Adrenal gland (tissue), 12 donors: Measurements from ENCODE around the gene RPL13. TPM values are rescaled to one million over a fixed set of nuclear protein-coding genes. Genes with fewer than 3 reads are reported as not detected.
"Not testable (repeated sequence)": the region's sequence is repeated elsewhere in the genome, so short reads cannot be mapped to it uniquely, and the experiment has no call there.

Source experiments
- DNase-seq, 7 donors: peaks; one replicate each; pipeline ENCODE4 v3.0.0-alpha.2; 2019 to 2020
- H3K27ac ChIP-seq, 5 donors: fragments of 200-600 bp; sonication (generic) in 4 of 5; 1 replicate in 3 of 5; 2 replicates in 2 of 5; pipeline versions ENCODE4 v1.5.1 to v1.8.0; 2016 to 2020; ENCODE audit warnings: mild to moderate bottlenecking in 1 of 5
- H3K27me3 ChIP-seq: fragments of 200-600 bp; 2 replicates; pipeline ENCODE4 v1.8.0; 2021
- H3K36me3 ChIP-seq, 2 donors: fragments of 200-600 bp; replicated peaks in 1 of 2; 1 replicate in 1 of 2; 2 replicates in 1 of 2; pipeline versions ENCODE4 v1.5.1 to v1.8.0; 2018 to 2022
- H3K4me1 ChIP-seq, 2 donors: fragments of 200-600 bp; replicated peaks in 1 of 2; 1 replicate in 1 of 2; 2 replicates in 1 of 2; pipeline versions ENCODE4 v1.5.1 to v1.8.0; 2018 to 2021
- H3K4me3 ChIP-seq, 4 donors: fragments of 200-600 bp; sonication (generic) in 3 of 4; one replicate each; pipeline ENCODE4 v1.5.1; 2016 to 2018
- H3K9me3 ChIP-seq, 3 donors: fragments of 200-600 bp; sonication (generic) in 1 of 3; replicated peaks in 1 of 3; 1 replicate in 2 of 3; 2 replicates in 1 of 3; pipeline versions ENCODE4 v1.5.1 to v1.8.0; 2016 to 2021
- POLR2A ChIP-seq, 2 donors: fragments of 450-650 bp; IDR thresholded peaks; one replicate each; pipeline ENCODE4 v1.6.1; 2017; ENCODE audit warnings: antibody characterized with exemption in 2 of 2, mild to moderate bottlenecking in 2 of 2, moderate library complexity in 1 of 2
- WGBS, 4 donors: extraction: QIAGEN DNeasy Blood & Tissue Kit in 2 of 4; methylation state at CpG; one replicate each; pipeline versions ENCODE4 v1.1.5 to v1.1.7; 2013 to 2017; 5-methylcytosine and 5-hydroxymethylcytosine counted together
- intact Hi-C, 2 donors: fragments of 100-400 bp; cut with DNase I; formaldehyde crosslinking; loops; one replicate each; pipeline versions ENCODE4 v1.14.1 to v1.15.0; 2022 to 2023
- polyA plus RNA-seq, 3 donors: library from polyadenylated mRNA; stranded (reverse); fragments of 200-250 nt in 2 of 3; fragments of 350-450 nt in 1 of 3; fragmentation: Illumina TruSeq in 1 of 3; extraction: RNeasy Lipid Tissue Mini Kit (QIAGEN cat#74804) in 1 of 3; gene quantifications; one replicate each; pipeline ENCODE4 v1.2.3, GENCODE V29; 2013 to 2014
- total RNA-seq, 9 donors: library from RNA; depleted of rRNA in 4 of 9; stranded (reverse); fragments of >200 nt in 4 of 9; fragments of 120-200 nt in 1 of 9; fragmentation: NEBNext Ultra II Directional in 1 of 9; extraction: Animal tissue kit (Norgen Biotek cat#: 25700) in 1 of 9; gene quantifications; one replicate each; pipeline versions ENCODE4 v1.1.0 to v1.2.4, GENCODE V29; 2013 to 2023
- TF ChIP-seq, protein P1 (sequence below), 6 experiments: fragments of 450-650 bp in 4 of 6; fragments of 200-600 bp in 2 of 6; sonication (generic) in 1 of 6; IDR thresholded peaks; 1 replicate in 5 of 6; 2 replicates in 1 of 6; pipeline versions ENCODE4 v1.5.1 to v1.8.0; 2016 to 2021; ENCODE audit warnings: antibody characterized with exemption in 6 of 6, mild to moderate bottlenecking in 2 of 6, moderate library complexity in 1 of 6
- donor health status: healthy with polysubstance abuse.
- donor health status: Bipolar disorder and iron deficiency.
- donor health status: DM: yes; HTN: yes; CAD: no.
- donor health status: DM: no; HTN: no; CAD: no.
- donor health status: DM: no; HTN: no; CAD: no.
- donor health status: DM: yes; HTN: yes; CAD: no.

Gene RPL13
- total and polyA plus RNA-seq, 12 donors: 893 to 12,881 (median 3,471) TPM

DNA sequence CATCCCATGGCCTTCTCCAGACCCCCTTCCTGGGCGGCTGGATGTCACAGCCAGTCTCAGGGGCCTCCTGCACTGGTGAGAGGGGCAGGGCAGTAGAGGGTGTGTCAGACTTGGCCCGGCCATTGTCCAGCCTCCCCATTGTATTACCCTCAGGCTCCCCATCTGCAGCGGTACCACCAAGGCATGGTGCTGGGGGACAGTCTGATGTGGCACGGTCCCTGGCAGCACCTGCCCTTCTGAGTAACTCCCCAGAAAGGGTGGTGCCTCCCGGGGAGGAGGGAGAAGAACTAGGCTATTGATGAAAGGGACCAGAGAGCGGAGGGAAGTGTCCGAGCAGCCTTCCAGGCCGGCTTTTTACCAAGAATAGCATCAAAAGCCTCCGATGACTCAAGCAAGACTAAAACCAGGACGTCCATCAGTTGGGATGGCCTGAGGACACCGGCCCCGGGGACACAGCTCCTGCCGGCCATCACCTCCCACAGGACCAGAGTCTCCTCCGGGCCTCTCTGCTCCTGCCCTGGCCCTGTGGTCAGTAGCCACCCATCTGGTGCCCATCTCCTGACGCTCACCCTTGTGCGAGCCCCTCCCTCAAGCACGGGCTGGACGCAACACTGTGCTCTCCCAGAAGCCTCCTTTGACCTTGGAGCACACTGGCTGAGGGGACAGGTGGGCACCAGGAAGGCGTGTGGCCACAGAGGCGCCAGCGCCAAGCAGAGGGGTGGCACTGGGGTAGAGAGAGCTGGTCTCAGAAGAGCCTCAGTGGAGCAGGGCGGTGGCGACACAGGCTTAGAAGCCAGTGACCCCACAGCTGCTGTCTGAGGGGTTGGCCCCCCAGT is 9.2 kb downstream of the RPL13 start:
- H3K27ac ChIP-seq: no peak overlapping the region
- no peak overlapping the region for H3K4me3 ChIP-seq
- H3K4me1 ChIP-seq: peaks cover 12 to 23% of the 10 kb centered on the region in 2 donors
- TF ChIP-seq, protein P1, sequence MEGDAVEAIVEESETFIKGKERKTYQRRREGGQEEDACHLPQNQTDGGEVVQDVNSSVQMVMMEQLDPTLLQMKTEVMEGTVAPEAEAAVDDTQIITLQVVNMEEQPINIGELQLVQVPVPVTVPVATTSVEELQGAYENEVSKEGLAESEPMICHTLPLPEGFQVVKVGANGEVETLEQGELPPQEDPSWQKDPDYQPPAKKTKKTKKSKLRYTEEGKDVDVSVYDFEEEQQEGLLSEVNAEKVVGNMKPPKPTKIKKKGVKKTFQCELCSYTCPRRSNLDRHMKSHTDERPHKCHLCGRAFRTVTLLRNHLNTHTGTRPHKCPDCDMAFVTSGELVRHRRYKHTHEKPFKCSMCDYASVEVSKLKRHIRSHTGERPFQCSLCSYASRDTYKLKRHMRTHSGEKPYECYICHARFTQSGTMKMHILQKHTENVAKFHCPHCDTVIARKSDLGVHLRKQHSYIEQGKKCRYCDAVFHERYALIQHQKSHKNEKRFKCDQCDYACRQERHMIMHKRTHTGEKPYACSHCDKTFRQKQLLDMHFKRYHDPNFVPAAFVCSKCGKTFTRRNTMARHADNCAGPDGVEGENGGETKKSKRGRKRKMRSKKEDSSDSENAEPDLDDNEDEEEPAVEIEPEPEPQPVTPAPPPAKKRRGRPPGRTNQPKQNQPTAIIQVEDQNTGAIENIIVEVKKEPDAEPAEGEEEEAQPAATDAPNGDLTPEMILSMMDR (IDR thresholded peaks at IDR 0.05): no peak
- TF ChIP-seq POLR2A (IDR thresholded peaks at IDR 0.05): no peak
- peaks cover 13% of the 10 kb centered on the region for H3K27me3 ChIP-seq
- peaks cover 0 to 2% of the 10 kb centered on the region in 2 donors for H3K36me3 ChIP-seq
- intact Hi-C loops: no loop called here
- WGBS, 4 donors: 60 to 63% (median 62%) methylated on average over 17 to 23 of the region's 23 CpGs
- DNase-seq: no peak
- H3K9me3 ChIP-seq: no peaks in the 10 kb centered on the region

DNA sequence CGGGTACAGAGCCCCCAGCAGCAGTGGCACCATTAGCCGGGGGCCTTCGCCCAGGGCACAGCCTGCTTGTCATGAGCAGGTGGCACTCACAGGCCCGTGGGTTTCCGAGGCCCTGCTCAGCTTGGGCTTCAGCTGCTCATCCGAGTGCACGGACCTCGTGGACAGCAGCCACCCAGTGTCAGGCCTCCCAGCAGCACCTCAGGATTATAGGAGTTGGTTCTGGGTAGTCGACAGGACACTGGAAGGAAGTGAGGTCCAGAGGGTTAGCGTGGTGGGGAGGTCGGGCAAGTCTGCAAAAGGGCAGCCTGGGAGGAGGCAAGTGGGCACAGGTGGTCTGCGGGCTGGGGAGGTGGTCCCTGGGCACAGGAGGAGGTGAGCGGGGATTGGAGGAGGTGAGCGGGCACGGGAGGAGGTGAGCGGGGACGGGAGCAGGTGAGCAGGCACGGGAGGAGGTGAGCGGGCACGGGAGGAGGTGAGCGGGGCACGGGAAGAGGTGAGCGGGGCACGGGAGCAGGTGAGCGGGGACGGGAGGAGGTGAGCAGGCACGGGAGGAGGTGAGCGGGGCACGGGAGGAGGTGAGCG is 10.0 kb downstream of the RPL13 start:
- Histone ChIP-seq H3K9me3 (no peaks in the 10 kb centered on the region), H3K36me3 (no peaks in the 10 kb centered on the region), H3K27me3 (peaks cover 20% of the 10 kb centered on the region), H3K27ac (no peak overlapping the region), H3K4me1 (peaks cover 6 to 22% of the 10 kb centered on the region in 2 donors), H3K4me3 (no peak overlapping the region)
- 74 to 82% (median 80%) methylated on average over 20 to 30 of the region's 30 CpGs for WGBS, 4 donors
- no peak for TF ChIP-seq POLR2A (IDR thresholded peaks at IDR 0.05)
- TF ChIP-seq, protein P1 (IDR thresholded peaks at IDR 0.05): no peak
- intact Hi-C loops: no loop called here
- no peak for DNase-seq

DNA sequence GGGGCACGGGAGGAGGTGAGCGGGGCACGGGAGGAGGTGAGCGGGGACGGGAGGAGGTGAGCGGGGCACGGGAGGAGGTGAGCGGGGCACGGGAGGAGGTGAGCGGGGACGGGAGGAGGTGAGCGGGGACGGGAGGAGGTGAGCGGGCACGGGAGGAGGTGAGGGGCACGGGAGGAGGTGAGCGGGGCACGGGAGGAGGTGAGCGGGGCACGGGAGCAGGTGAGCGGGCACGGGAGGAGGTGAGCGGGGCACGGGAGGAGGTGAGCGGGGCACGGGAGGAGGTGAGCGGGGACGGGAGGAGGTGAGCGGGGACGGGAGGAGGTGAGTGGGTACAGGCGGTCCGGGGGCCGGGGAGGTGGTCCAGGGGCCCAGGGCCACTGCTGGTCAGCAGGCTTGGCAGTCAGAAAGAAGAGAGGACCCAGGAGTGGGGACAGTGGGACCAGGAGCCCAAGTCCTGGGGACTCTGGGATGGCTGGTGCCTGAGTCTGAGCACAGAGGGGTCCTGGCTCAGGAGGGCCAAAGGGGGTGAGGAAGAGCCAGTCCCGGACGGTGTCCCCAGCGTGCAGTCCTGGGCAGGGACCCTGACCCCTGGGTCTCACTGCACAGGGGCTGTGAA is 10.6 kb downstream of the RPL13 start:
- H3K9me3 ChIP-seq, H3K36me3 ChIP-seq, H3K4me3 ChIP-seq, DNase-seq, intact Hi-C loops, H3K27ac ChIP-seq: not testable (repeated sequence)
- Histone ChIP-seq H3K4me1 (peaks cover 0 to 15% of the 10 kb centered on the region in 2 donors), H3K27me3 (peaks cover 25% of the 10 kb centered on the region)
- WGBS, 4 donors: 80 to 88% (median 85%) methylated on average over 7 to 36 of the region's 36 CpGs

DNA sequence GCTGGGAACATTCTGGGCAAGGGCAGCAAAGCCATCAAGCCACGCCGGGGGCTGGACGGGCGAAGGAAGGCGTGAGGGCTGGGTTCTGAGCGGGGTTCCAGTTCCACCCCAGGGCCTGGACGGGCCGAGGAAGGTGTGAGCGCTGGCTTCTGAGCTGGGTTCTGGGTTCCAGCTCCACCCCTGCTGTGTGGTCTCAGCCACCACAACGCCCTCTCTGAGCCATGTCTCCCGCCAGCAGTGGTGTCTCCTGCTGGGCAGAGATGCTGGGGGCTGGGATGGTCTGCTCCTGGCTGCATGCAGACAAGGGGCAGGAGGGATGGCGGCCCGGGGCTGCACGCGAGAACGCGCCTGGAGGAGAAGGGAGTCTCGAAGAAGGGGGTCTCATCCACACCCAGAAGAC is 11.2 kb downstream of the RPL13 start:
- WGBS, 4 donors: 88 to 92% (median 89%) methylated on average over 9 to 18 of the region's 18 CpGs
- intact Hi-C loops: no loop called here
- TF ChIP-seq, protein P1 (IDR thresholded peaks at IDR 0.05): no peak
- no peak for TF ChIP-seq POLR2A (IDR thresholded peaks at IDR 0.05)
- no peak overlapping the region for H3K27ac ChIP-seq
- peaks cover 0 to 13% of the 10 kb centered on the region in 2 donors for H3K4me1 ChIP-seq
- peaks cover 30% of the 10 kb centered on the region for H3K27me3 ChIP-seq
- DNase-seq: no peak
- H3K4me3 ChIP-seq: no peak overlapping the region
- H3K9me3 ChIP-seq: no peaks in the 10 kb centered on the region
- H3K36me3 ChIP-seq: no peaks in the 10 kb centered on the region
